A549 (cell line): ENCODE results near the gene NR1H2. TPM values are rescaled to one million over a fixed set of nuclear protein-coding genes. Genes with fewer than 3 reads are reported as not detected.

Source experiments
- ATAC-seq, 2 experiments: fragments of 200-7000 bp in 1 of 2; fragments of >200 bp in 1 of 2; cut with Nextera tagmentation in 1 of 2; cut with Tn5 transposase in 1 of 2; 3 replicates each; pipeline versions ENCODE4 v1.8.0 to v1.9.1; 2018 to 2020; ENCODE audit warnings: mild to moderate bottlenecking in 1 of 2, moderate library complexity in 1 of 2
- CTCF ChIA-PET: fragments of 300-600 bp; sonication (Branson Sonifier 250); formaldehyde crosslinking; extraction: SDS; loops from one replicate; lab custom pipeline; 2021; ENCODE audit warnings: antibody characterized with exemption, inconsistent platforms; lab: Yijun Ruan, JAX
- POLR2A ChIA-PET: fragments of 350-600 bp; formaldehyde crosslinking; extraction: SDS; loops from one replicate; lab custom pipeline; 2021; ENCODE audit warnings: antibody characterized with exemption, inconsistent platforms; lab: Yijun Ruan, JAX
- DNase-seq, 2 experiments: peaks; one replicate each; pipeline versions ENCODE4 v3.0.0 to v3.0.0-alpha.2; 2011 to 2016; ENCODE audit warnings: low read depth in 1 of 2, low spot score in 1 of 2
- FAIRE-seq: peaks from 2 replicates; lab custom pipeline; 2011; peaks lifted over from hg19 to GRCh38; lab: Jason Lieb, UNC
- H3K27ac ChIP-seq, 2 experiments: fragments of >200 bp; sonication (Bioruptor Twin); formaldehyde crosslinking; 3 replicates each; pipeline ENCODE4 v1.5.1; 2016 to 2017
- H3K4me1 ChIP-seq: fragments of >200 bp; sonication (Bioruptor Twin); formaldehyde crosslinking; 3 replicates; pipeline ENCODE4 v1.6.1; 2016
- H3K4me2 ChIP-seq: fragments of >200 bp; sonication (Bioruptor Twin); formaldehyde crosslinking; 3 replicates; pipeline ENCODE4 v1.6.1; 2016
- H3K4me3 ChIP-seq: fragments of >200 bp; sonication (Bioruptor Twin); formaldehyde crosslinking; 3 replicates; pipeline ENCODE4 v1.5.1; 2016
- H3K9me3 ChIP-seq: fragments of >200 bp; sonication (Bioruptor Twin); formaldehyde crosslinking; 3 replicates; pipeline ENCODE4 v1.6.1; 2016
- CBX8 ChIP-seq: fragments of 200-600 bp; sonication (generic); IDR thresholded peaks from 2 replicates; pipeline ENCODE4 v1.6.1; 2016
- EHMT2 ChIP-seq: fragments of 200-600 bp; sonication (generic); IDR thresholded peaks from 2 replicates; pipeline ENCODE4 v1.6.1; 2016; ENCODE audit warnings: antibody characterized with exemption, low read depth, mild to moderate bottlenecking, moderate library complexity
- EP300 ChIP-seq, 2 experiments: fragments of >200 bp; sonication (Bioruptor Twin); formaldehyde crosslinking; IDR thresholded peaks; 2 replicates in 1 of 2; 3 replicates in 1 of 2; pipeline ENCODE4 v1.6.1; 2016 to 2017
- HOXA7 ChIP-seq: fragments of 250-450 bp; sonication (Bioruptor Pico); IDR thresholded peaks from 2 replicates; pipeline ENCODE4 v1.5.0; 2020; ENCODE audit warnings: mild to moderate bottlenecking, moderate library complexity
- HOXB13 ChIP-seq: fragments of 250-450 bp; sonication (Bioruptor Pico); IDR thresholded peaks from 2 replicates; pipeline ENCODE4 v1.5.0; 2020; ENCODE audit warnings: low read depth, mild to moderate bottlenecking, moderate library complexity
- HOXB5 ChIP-seq: fragments of 250-450 bp; sonication (Bioruptor Pico); IDR thresholded peaks from 2 replicates; pipeline ENCODE4 v1.5.0; 2020; ENCODE audit warnings: mild to moderate bottlenecking, moderate library complexity
- JUN ChIP-seq, 2 experiments: fragments of >200 bp; sonication (Bioruptor Twin); formaldehyde crosslinking; IDR thresholded peaks; 2 replicates in 1 of 2; 3 replicates in 1 of 2; pipeline ENCODE4 v1.6.1; 2016 to 2017
- MAFK ChIP-seq: fragments of 450-650 bp; IDR thresholded peaks from 2 replicates; pipeline ENCODE4 v1.6.1; 2014; ENCODE audit not compliant: partially characterized antibody
- PHF8 ChIP-seq: fragments of 200-600 bp; sonication (generic); IDR thresholded peaks from 2 replicates; pipeline ENCODE4 v1.6.1; 2016; ENCODE audit warnings: low read depth, mild to moderate bottlenecking, antibody characterized with exemption, moderate library complexity, borderline replicate concordance
- RCOR1 ChIP-seq: fragments of 150-350 bp; IDR thresholded peaks from 2 replicates; pipeline ENCODE4 v1.6.1; 2014; ENCODE audit warnings: antibody characterized with exemption, low read length, low read depth
- RNF2 ChIP-seq: fragments of 200-600 bp; sonication (generic); IDR thresholded peaks from 2 replicates; pipeline ENCODE4 v1.6.1; 2016; ENCODE audit warnings: low read depth, mild to moderate bottlenecking, antibody characterized with exemption, moderate library complexity, borderline replicate concordance
- SREBF2 ChIP-seq: fragments of 450-650 bp; IDR thresholded peaks from 2 replicates; pipeline ENCODE4 v1.6.1; 2014; ENCODE audit warnings: mild to moderate bottlenecking, moderate library complexity
- TFCP2L1 ChIP-seq: fragments of 250-450 bp; sonication (Bioruptor Pico); IDR thresholded peaks from 2 replicates; pipeline ENCODE4 v1.5.0; 2021; ENCODE audit warnings: mild to moderate bottlenecking
- WGBS: methylation state at CpG from one replicate; pipeline ENCODE4 v1.1.6; 2017; ENCODE audit errors: missing lambda C conversion rate; 5-methylcytosine and 5-hydroxymethylcytosine counted together
- polyA plus RNA-seq, 4 experiments: library from polyadenylated mRNA; depleted of rRNA in 3 of 4; stranded (reverse); fragments of >200 nt; fragmentation: RNase III in 1 of 4; extraction: RNeasy Plus Mini Kit Qiagen cat#74134 plus additional on column Dnase treatment in 1 of 4; gene quantifications; 2 replicates in 3 of 4; 3 replicates in 1 of 4; pipeline ENCODE4 v1.2.3, GENCODE V29; 2011 to 2017
- TF ChIP-seq, protein P1 (sequence below): IDR thresholded peaks from 2 replicates; pipeline ENCODE4 v1.6.1; 2012
- TF ChIP-seq, protein P2 (sequence below): fragments of 250-450 bp; sonication (Bioruptor Pico); IDR thresholded peaks from 2 replicates; pipeline ENCODE4 v1.5.0; 2021; ENCODE audit warnings: mild to moderate bottlenecking, moderate library complexity, borderline replicate concordance
- TF ChIP-seq, protein P3 (sequence below): IDR thresholded peaks from 2 replicates; pipeline ENCODE4 v1.6.1; 2012; ENCODE audit warnings: low read depth, borderline replicate concordance
- TF ChIP-seq, protein P4 (sequence below): IDR thresholded peaks from 2 replicates; pipeline ENCODE4 v1.6.1; 2012
- TF ChIP-seq, protein P5 (sequence below): fragments of >200 bp; sonication (Bioruptor Twin); formaldehyde crosslinking; IDR thresholded peaks from 3 replicates; pipeline ENCODE4 v1.5.1; 2016

Gene NR1H2
- polyA plus RNA-seq, 2 of the 4 experiments (the other 2 are of a cell fraction) = 39.3 to 67.0 TPM

DNA sequence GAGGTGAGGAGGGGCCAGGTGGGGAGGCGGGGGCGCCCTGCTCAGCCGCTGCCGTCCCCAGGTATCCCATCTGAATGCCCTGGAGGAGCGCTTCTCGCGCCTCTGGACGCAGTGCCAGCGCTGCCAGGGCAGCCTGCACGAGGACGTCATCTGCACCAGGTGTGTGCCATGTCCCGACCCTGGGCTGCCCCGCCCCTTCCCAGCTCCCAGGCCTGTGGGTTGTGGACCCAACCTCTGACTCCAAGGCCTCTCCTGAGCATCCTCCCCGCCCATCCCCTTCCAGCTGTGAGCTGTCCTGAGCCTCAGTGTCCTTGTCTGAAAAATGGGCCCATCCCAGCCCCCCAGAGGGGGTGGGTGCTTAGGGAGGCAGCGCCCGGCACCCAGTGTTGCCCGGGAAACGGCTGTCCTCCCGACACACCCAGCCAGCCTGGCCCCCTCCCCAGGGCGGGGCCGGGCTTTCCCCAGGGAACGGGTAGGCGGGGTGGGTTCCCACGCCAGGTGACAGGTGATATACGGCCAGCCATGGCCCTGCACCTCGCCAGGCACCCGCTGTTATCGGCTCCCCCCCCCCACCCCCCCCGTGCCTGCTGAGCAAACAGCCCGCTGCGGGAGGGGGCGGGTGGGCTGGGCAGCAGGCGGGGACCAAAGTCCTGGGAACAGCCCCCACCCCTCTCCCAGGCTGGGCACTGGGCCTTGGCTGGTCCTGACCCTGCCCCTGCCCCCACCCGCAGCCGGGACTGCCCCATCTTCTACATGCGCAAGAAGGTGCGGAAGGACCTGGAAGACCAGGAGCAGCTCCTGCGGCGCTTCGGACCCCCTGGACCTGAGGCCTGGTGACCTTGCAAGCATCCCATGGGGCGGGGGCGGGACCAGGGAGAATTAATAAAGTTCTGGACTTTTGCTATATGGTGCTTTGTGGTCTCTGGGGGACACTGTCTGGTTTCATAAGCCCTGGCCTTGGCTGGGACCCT, 41.1 kb downstream of the NR1H2 start (continued):
- TF ChIP-seq, protein P1, sequence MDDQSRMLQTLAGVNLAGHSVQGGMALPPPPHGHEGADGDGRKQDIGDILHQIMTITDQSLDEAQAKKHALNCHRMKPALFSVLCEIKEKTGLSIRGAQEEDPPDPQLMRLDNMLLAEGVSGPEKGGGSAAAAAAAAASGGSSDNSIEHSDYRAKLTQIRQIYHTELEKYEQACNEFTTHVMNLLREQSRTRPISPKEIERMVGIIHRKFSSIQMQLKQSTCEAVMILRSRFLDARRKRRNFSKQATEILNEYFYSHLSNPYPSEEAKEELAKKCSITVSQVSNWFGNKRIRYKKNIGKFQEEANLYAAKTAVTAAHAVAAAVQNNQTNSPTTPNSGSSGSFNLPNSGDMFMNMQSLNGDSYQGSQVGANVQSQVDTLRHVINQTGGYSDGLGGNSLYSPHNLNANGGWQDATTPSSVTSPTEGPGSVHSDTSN = 0 out of 2 replicates have a peak, but pooled peaks have one; percentile 18
- no peak for TF ChIP-seq RCOR1

DNA sequence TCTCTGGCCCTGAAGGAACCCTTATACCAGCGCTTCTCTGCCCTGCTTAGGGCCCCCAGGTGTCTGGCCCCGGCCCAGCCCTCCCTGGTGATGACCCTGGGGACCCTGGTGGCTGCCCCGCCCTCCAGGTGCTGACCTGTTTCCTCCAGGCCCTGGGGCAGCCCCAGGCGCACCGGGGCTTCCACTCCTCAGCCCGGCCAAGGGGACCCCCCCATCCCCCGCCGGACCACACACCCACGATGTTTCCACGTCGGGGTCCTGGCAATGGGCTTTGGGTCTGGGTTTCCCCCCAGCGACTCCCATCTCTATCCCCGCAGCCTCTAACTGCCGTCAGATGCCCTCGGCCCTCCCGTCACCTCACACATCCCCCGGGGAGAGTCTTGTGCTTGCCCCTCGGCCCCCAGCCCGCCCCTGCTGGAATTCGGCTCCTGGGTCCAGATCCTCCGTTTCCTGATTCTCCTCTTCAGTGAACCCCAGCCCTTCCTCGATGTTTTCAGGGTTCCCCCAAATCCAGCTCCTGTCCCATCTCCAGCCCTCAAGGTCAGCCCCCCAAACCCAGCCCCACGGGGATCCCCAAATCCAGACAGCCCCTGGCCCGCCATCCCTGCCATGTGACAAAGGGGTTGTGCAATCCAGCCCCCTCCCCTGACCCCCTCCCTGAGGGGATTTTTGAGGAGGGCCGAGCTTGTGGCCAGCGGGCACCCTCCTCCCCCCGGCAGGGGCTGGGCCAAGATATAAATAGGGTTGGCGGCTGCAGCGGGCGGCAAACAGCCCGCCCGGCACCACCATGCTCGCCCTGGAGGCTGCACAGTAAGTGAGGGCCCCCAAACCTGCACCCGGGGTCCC, 42.1 kb downstream of the NR1H2 start, which contains the start of gene SPIB:
SPIB (plus strand) TSS at position 763 of the 846 bp plus-strand sequence; CDS start at position 788, 25 bp downstream.
- no peak for DNase-seq
- TF ChIP-seq JUN (IDR thresholded peaks at IDR 0.05) (0 out of 5 replicates have a peak, but pooled peaks of 1 of the 2 experiments have one; percentile 17), EP300 (IDR thresholded peaks at IDR 0.05) (no peak)
- TF ChIP-seq, all 56 proteins: peak for 1
- H3K4me2 ChIP-seq = no peak within 1 kb of the TSS
- FAIRE-seq (no peak), ATAC-seq (no peak)
- no peaks in the 10 kb centered on the region for H3K4me1 ChIP-seq
- 75% methylated on average over 29 of the region's 34 CpGs for WGBS
- no peak within 1 kb of the TSS for H3K4me3 ChIP-seq
- CTCF ChIA-PET = interaction anchor here (0.7 to 1.5 kb wide), 5 partner anchors 8 to 59 kb away, joined by 3 to 4 read pairs (median 3); no protein-coding TSS in a partner anchor
- POLR2A ChIA-PET = no interaction called here
- H3K9me3 ChIP-seq = no peaks in the 10 kb centered on the region
- no peak within 1 kb of the TSS for H3K27ac ChIP-seq

DNA sequence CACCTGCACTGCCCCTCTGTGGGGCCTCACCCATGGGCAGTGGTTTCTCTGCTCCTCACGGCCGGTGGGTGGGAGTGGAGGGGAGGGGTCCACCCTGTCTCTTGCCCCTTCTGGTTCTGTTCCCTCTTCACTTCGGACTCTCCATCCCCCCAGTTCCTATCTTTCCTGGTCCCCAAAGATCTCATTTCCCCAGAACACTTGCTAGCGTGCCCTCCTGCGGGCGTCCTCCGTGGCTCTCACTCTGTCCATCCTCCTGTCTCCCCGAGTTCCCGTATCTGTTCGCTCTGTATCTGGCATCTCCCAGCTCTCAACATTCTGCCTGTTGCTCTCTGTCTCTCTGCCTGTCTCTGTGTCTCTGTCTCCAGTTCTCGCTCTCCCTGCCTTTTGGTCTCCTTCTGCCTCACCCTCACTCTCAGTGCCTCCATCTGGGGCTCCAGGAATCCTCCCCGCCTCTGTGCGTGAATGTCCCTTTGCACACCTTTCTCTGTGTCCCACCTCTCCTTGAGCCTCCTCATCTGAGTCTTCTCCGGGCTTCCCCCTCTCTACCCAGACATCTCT, 42.8 kb downstream of the NR1H2 start:
- ChIA-PET CTCF (interaction anchor here (1.0 to 1.3 kb wide), 3 partner anchors 17 to 50 kb away, joined by 3 to 4 read pairs (median 4); no protein-coding TSS in a partner anchor), POLR2A (no interaction called here)
- TF ChIP-seq JUN (IDR thresholded peaks at IDR 0.05) = no peak
- TF ChIP-seq, protein P2, sequence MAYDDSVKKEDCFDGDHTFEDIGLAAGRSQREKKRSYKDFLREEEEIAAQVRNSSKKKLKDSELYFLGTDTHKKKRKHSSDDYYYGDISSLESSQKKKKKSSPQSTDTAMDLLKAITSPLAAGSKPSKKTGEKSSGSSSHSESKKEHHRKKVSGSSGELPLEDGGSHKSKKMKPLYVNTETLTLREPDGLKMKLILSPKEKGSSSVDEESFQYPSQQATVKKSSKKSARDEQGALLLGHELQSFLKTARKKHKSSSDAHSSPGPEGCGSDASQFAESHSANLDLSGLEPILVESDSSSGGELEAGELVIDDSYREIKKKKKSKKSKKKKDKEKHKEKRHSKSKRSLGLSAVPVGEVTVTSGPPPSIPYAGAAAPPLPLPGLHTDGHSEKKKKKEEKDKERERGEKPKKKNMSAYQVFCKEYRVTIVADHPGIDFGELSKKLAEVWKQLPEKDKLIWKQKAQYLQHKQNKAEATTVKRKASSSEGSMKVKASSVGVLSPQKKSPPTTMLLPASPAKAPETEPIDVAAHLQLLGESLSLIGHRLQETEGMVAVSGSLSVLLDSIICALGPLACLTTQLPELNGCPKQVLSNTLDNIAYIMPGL (CRISPR knock-in tag) = no peak
- Histone ChIP-seq H3K27ac (no peak overlapping the region), H3K4me2 (no peak overlapping the region), H3K4me3 (no peak overlapping the region), H3K4me1 (no peaks in the 10 kb centered on the region), H3K9me3 (no peaks in the 10 kb centered on the region)
- 68% methylated on average over 14 of the region's 14 CpGs for WGBS
- DNase-seq = no peak
- FAIRE-seq = no peak
- peak in 1 of 2 experiments; percentile 7; a peak in 3 of 6 replicates for ATAC-seq

DNA sequence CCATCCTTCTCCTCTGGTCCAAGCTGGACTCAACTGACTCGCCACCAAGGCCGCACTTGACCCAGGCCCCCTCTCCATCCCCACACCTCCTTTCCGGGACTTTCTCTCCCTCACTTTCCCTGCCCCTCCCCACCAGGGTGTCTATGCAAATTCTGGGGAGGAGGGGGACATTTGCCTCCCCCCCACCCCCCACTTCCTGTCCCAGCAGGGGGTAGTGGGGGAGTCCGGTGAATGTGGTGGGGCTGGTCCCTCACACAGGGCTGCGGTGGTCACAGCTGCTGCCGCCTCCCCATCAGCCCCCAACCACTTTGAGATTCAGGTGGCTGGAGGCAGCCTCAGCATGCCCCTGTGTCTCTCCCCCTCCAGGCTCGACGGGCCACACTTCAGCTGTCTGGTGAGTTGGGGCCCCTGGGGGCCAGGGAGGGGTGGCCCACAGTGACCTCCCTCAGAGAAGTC, 43.4 kb downstream of the NR1H2 start:
- H3K4me1 ChIP-seq = no peaks in the 10 kb centered on the region
- no peak for FAIRE-seq
- H3K4me3 ChIP-seq = no peak overlapping the region
- POLR2A ChIA-PET = no interaction called here
- no peak overlapping the region for H3K4me2 ChIP-seq
- TF ChIP-seq EP300 (IDR thresholded peaks at IDR 0.05) (no peak), HOXA7 (CRISPR knock-in tag) (no peak), TFCP2L1 (CRISPR knock-in tag) (no peak), HOXB5 (CRISPR knock-in tag) (no peak), PHF8 (no peak), MAFK (no peak), HOXB13 (CRISPR knock-in tag) (no peak), EHMT2 (no peak), RNF2 (no peak), SREBF2 (no peak), CBX8 (no peak)
- TF ChIP-seq, protein P3, sequence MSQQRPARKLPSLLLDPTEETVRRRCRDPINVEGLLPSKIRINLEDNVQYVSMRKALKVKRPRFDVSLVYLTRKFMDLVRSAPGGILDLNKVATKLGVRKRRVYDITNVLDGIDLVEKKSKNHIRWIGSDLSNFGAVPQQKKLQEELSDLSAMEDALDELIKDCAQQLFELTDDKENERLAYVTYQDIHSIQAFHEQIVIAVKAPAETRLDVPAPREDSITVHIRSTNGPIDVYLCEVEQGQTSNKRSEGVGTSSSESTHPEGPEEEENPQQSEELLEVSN = no peak
- TF ChIP-seq, protein P4, sequence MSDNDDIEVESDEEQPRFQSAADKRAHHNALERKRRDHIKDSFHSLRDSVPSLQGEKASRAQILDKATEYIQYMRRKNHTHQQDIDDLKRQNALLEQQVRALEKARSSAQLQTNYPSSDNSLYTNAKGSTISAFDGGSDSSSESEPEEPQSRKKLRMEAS = no peak
- TF ChIP-seq, protein P5, sequence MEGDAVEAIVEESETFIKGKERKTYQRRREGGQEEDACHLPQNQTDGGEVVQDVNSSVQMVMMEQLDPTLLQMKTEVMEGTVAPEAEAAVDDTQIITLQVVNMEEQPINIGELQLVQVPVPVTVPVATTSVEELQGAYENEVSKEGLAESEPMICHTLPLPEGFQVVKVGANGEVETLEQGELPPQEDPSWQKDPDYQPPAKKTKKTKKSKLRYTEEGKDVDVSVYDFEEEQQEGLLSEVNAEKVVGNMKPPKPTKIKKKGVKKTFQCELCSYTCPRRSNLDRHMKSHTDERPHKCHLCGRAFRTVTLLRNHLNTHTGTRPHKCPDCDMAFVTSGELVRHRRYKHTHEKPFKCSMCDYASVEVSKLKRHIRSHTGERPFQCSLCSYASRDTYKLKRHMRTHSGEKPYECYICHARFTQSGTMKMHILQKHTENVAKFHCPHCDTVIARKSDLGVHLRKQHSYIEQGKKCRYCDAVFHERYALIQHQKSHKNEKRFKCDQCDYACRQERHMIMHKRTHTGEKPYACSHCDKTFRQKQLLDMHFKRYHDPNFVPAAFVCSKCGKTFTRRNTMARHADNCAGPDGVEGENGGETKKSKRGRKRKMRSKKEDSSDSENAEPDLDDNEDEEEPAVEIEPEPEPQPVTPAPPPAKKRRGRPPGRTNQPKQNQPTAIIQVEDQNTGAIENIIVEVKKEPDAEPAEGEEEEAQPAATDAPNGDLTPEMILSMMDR = no peak
- TF ChIP-seq, protein P1 = no peak
- no peak for DNase-seq
- H3K9me3 ChIP-seq = no peaks in the 10 kb centered on the region
- 59% methylated on average over 7 of the region's 8 CpGs for WGBS
- H3K27ac ChIP-seq = no peak overlapping the region
- CTCF ChIA-PET = interaction anchor here (1.0 to 1.3 kb wide), 3 partner anchors 17 to 51 kb away, joined by 3 to 4 read pairs (median 4); no protein-coding TSS in a partner anchor
- ATAC-seq = no peak
